GM12873 (cell line): ENCODE results near the gene MRTFB.

ENCODE experiments used
- TF ChIP-seq, protein P1 (sequence below): IDR thresholded peaks from 2 replicates; pipeline ENCODE4 v1.5.1; 2012; ENCODE audit warnings: low read depth, mild to moderate bottlenecking, moderate library complexity, low read length, control low read depth; ENCODE audit not compliant: insufficient read depth; ENCODE audit errors: missing control alignments

The MRTFB gene

DNA sequence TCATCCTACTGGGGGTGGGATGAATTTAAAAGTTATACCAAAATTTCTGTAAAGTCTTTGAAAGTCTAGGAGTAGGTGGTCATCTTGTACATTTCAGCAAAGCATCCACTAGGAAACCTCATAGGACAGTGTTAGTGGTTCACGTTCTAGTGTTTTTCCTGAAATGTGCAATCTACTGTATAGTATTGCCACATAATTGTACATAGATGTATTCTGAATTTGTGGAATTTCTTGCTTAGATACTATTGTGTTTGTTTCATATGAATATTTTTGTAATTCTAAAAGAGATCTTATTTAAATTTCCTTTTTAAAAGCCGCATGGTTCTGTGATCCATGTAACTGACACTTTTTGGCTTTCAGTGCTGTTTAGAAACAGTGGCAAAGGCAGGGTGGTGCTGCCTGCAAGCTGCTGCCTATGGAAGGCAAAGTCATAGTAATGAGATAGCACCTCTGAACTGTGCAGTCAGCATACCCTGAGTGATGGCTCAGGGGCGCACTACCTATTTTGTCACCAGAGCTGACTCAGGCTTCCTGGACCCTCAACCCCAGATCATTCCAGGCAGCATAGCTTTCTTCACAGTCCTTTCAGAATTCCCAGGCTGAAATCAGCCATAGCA is 193.3 kb downstream of the MRTFB start:
- TF ChIP-seq, protein P1, sequence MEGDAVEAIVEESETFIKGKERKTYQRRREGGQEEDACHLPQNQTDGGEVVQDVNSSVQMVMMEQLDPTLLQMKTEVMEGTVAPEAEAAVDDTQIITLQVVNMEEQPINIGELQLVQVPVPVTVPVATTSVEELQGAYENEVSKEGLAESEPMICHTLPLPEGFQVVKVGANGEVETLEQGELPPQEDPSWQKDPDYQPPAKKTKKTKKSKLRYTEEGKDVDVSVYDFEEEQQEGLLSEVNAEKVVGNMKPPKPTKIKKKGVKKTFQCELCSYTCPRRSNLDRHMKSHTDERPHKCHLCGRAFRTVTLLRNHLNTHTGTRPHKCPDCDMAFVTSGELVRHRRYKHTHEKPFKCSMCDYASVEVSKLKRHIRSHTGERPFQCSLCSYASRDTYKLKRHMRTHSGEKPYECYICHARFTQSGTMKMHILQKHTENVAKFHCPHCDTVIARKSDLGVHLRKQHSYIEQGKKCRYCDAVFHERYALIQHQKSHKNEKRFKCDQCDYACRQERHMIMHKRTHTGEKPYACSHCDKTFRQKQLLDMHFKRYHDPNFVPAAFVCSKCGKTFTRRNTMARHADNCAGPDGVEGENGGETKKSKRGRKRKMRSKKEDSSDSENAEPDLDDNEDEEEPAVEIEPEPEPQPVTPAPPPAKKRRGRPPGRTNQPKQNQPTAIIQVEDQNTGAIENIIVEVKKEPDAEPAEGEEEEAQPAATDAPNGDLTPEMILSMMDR: no peak

DNA sequence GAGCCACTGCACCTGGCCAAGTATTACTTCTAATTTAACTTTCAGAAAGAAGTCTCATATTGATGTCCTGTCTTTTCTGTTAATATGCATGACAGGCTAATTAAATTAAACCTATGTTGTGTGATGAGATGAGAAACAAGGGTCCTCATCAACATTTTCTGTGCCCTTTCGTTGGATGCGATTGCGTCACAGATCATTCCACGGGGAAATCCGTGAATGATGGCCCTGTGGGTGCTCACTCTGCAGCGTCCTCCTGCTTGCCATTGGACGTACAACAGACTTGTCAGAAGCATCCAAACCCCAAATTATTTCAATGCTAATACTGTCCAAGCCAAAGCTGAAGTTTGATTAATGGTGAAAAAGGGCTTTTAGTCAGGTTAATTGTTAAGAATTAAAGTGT is 197.0 kb downstream of the MRTFB start:
- TF ChIP-seq, protein P1: no peak

DNA sequence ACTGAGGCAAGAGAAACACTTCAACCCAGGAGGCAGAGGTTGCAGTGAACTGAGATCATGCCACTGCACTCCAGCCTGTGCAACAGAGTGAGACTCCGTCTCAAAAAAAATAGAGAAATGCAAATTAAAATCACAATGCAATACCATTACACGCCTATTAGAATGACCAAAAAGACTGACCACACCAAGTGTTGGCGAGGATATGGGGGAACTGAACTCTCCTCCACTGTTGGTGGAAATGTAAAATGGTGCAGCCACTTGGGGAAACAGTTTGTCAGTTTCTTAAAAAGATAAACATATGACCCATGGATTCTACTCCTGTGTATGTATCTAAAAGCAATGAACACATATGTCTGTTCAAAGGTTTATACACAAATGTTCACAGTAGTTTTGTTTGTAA is 204.8 kb downstream of the MRTFB start:
- TF ChIP-seq, protein P1: no peak

DNA sequence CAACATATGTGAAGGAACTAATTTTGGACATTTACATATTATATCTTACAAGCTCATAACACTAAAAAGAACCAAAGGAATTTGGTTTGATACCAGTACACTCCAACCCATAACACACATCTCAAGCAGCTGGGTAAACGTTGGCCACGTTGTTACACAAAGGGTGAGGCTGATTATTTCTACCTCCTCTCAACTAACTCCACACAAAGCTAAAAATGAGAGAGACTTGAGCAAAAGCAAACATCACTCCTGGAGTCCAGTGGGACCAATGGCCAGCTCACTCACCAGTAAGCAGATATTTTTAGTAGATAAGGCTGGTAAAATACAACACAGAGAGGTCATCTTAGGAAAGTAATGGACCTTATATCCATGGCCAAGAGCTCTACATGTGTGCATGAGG is 207.6 kb downstream of the MRTFB start:
- TF ChIP-seq, protein P1: no peak

DNA sequence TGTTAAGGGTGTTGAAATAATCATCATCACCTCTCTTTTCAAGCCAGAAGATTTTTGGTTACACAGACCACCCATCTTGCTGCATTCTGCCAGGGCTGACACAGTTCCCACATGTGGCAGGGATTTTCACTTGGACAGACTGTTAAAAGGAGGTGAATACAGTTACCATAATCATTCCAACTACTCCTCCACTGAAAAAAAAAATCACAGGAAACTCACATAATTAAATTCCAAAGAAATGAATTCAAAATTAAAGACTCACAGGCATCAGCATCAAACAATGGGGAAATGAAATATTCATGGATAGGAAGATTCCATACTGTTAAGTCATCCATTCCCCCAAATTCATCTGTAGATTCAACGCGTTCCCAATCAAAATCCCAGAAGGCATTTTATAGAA is 209.4 kb downstream of the MRTFB start:
- TF ChIP-seq, protein P1: no peak

DNA sequence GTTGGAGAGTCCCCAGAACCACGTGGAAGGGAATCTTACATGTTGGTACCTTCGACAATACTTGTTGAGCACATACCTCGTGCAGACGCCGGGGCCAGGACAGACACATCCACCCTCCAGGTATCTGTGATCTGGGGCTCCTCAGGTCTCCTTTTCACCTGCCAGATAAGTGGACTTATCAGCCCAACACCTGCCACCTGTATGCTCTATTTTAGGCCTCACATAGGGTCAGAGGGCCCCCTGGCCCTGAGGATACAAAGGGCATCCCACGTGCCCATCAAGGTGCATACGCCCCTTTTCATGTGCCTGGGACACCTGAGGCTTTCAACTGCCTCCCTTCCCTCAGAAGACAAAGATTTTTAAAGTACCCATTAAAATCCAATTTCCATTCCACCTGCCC is 212.7 kb downstream of the MRTFB start:
- TF ChIP-seq, protein P1: no peak

DNA sequence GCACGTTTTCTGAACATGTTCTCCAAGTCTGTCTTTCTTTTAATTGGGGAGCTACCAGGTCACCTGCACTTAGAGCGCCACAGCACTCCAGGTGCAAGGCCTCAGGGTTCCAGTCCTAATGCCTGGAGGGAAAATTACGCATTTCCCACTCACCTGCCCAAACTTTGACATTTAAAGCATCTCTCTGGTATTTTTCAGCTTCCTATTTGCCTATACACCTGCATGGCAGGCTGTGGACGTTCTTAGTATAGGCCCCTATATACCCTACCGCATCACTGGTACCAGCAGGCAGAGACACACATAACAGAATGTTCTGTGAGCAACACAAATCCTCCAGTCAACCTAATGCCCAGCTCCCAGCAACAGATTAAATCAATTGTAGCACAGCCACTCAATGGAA is 213.3 kb downstream of the MRTFB start:
- TF ChIP-seq, protein P1: no peak

DNA sequence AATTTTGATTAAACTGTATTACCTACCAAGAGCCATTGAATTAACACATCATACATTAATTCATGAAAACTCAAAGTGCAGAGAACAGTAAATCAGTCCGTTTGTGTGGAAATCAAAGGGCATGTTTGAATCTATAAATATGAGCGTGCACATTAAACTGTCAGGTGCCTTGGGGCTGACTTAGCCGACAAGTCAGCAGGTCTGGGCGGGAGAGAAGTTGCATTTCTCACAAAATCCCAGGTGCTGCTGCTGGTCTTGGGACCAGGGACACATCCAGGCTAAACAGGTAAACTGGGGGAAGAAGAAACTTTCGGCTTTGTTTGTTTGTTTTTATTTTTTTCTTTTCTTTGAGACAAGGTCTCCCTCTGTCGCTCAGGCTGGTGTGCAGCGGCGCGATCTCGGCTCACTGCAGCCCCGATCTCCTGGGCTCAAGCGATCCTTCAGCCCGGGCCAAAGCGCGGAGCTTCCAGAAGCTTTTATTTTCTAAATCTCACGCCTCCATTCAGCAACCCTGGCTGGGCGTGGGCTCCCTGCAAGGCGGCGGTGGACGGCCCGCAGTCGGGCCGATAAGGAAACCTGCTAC is 213.9 kb downstream of the MRTFB start:
- TF ChIP-seq, protein P1: peak; percentile 52
